ENCODE measurements around the gene ARHGAP24. TPM values are rescaled to one million over a fixed set of nuclear protein-coding genes. Genes with fewer than 3 reads are reported as not detected.

ARHGAP24 gene
- total and polyA plus RNA-seq, 2 of the 13 experiments (the other 11 are each of a cell fraction or from before 2014, with no cell fraction given), result 0.07 to 0.55 TPM

- Histone ChIP-seq H3K27me3 (ENCODE audit: control insufficient read depth in 1 of 2, insufficient read depth in 2 of 2, low read length in 2 of 2) (no peaks in the 10 kb centered on the region), H3K4me1 (ENCODE audit: insufficient read depth, low read length) (no peaks in the 10 kb centered on the region), H4K20me1 (ENCODE audit: insufficient read depth, low read length) (no peaks in the 10 kb centered on the region), H3K4me3 (replicated peaks in 1 of 3; ENCODE audit: insufficient read depth in 1 of 3, low read depth in 2 of 3, low read length in 3 of 3) (no peak overlapping the region), H3K9ac (ENCODE audit: insufficient read depth, low read depth, low read length) (no peak overlapping the region), H3K4me2 (ENCODE audit: low read depth, low read length) (no peak overlapping the region), H3K9me3 (ENCODE audit: low read length) (no peaks in the 10 kb centered on the region), H3K79me2 (ENCODE audit: insufficient read depth, low read length) (no peaks in the 10 kb centered on the region), H3K27ac (ENCODE audit: extremely low read length, insufficient read depth, low read length) (no peak overlapping the region), H2AFZ (ENCODE audit: low read length) (no peak overlapping the region), H3K36me3 (replicated peaks in 1 of 2; ENCODE audit: control insufficient read depth in 1 of 2, insufficient read depth in 2 of 2, low read length in 2 of 2) (no peaks in the 10 kb centered on the region)
- TF ChIP-seq ASH2L (IDR thresholded peaks at IDR 0.05; ENCODE audit: insufficient read length, low read depth, low read length) (no peak), EHMT2 (IDR thresholded peaks at IDR 0.05; ENCODE audit: borderline replicate concordance, low read depth, low read length) (no peak), KDM5A (IDR thresholded peaks at IDR 0.05; ENCODE audit: borderline replicate concordance, low read length) (no peak), KLF11 (CRISPR knock-in tag; IDR thresholded peaks at IDR 0.05) (no peak), NCOA2 (CRISPR knock-in tag; IDR thresholded peaks at IDR 0.05) (no peak), ZNF335 (CRISPR knock-in tag; IDR thresholded peaks at IDR 0.05) (no peak), MAFG (CRISPR knock-in tag; IDR thresholded peaks at IDR 0.05) (no peak), ZNF17 (CRISPR knock-in tag; IDR thresholded peaks at IDR 0.05) (no peak), KDM3A (CRISPR knock-in tag; IDR thresholded peaks at IDR 0.05; ENCODE audit: low read depth) (no peak), ZBTB34 (CRISPR knock-in tag; IDR thresholded peaks at IDR 0.05) (no peak), GTF2F1 (IDR thresholded peaks at IDR 0.05; ENCODE audit: low read length) (no peak), ZFP82 (CRISPR knock-in tag; IDR thresholded peaks at IDR 0.05; ENCODE audit: borderline replicate concordance) (no peak), ZBTB1 (CRISPR knock-in tag; IDR thresholded peaks at IDR 0.05; ENCODE audit: borderline replicate concordance) (no peak), KLF6 (CRISPR knock-in tag; IDR thresholded peaks at IDR 0.05) (no peak)
- TF ChIP-seq, protein P1, sequence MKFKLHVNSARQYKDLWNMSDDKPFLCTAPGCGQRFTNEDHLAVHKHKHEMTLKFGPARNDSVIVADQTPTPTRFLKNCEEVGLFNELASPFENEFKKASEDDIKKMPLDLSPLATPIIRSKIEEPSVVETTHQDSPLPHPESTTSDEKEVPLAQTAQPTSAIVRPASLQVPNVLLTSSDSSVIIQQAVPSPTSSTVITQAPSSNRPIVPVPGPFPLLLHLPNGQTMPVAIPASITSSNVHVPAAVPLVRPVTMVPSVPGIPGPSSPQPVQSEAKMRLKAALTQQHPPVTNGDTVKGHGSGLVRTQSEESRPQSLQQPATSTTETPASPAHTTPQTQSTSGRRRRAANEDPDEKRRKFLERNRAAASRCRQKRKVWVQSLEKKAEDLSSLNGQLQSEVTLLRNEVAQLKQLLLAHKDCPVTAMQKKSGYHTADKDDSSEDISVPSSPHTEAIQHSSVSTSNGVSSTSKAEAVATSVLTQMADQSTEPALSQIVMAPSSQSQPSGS (CRISPR knock-in tag; IDR thresholded peaks at IDR 0.05), result no peak
- TF ChIP-seq, protein P2, sequence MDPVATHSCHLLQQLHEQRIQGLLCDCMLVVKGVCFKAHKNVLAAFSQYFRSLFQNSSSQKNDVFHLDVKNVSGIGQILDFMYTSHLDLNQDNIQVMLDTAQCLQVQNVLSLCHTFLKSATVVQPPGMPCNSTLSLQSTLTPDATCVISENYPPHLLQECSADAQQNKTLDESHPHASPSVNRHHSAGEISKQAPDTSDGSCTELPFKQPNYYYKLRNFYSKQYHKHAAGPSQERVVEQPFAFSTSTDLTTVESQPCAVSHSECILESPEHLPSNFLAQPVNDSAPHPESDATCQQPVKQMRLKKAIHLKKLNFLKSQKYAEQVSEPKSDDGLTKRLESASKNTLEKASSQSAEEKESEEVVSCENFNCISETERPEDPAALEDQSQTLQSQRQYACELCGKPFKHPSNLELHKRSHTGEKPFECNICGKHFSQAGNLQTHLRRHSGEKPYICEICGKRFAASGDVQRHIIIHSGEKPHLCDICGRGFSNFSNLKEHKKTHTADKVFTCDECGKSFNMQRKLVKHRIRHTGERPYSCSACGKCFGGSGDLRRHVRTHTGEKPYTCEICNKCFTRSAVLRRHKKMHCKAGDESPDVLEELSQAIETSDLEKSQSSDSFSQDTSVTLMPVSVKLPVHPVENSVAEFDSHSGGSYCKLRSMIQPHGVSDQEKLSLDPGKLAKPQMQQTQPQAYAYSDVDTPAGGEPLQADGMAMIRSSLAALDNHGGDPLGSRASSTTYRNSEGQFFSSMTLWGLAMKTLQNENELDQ (CRISPR knock-in tag; IDR thresholded peaks at IDR 0.05; ENCODE audit: borderline replicate concordance), result no peak
- no TSS peak for BruUV-seq (replicated peaks)
- whole genome bisulfite sequencing (ENCODE audit: low lambda C conversion rate), result 26% methylated on average over 2 of the region's 2 CpGs
- ChIA-PET POLR2A (no interaction called here), CTCF (ENCODE audit: low intra/inter-chr PET ratio, low total read pairs) (no interaction called here)
- DNase-seq (ENCODE audit: low spot score), result no peak
- no peak for FAIRE-seq
- ATAC-seq, result no peak
- in situ Hi-C loops (cut with HindIII; ENCODE audit: extremely low pct_ligation_motif_present, low pct_unique_long_range_greater_than_20kb) (no loop called here), intact Hi-C loops (cut with micrococcal nuclease; ENCODE audit: unreplicated experiment) (no loop called here)
Measured at GRCh38 chr4:85527815-85528214, 52.9 kb downstream of the ARHGAP24 start.

Data from HepG2 (cell line).